Stomach (tissue), 4 donors: ENCODE results near the gene ANKLE2.

Source experiments
- EP300 ChIP-seq: sonication (generic); formaldehyde crosslinking; IDR thresholded peaks from one replicate; pipeline ENCODE4 v1.6.1; 2017; ENCODE audit warnings: antibody characterized with exemption
- POLR2A ChIP-seq, 4 donors: fragments of 450-650 bp; IDR thresholded peaks; one replicate each; pipeline ENCODE4 v1.6.1; 2016; ENCODE audit warnings: antibody characterized with exemption in 4 of 4, control low read depth in 2 of 4, mild to moderate bottlenecking in 1 of 4, moderate library complexity in 1 of 4
- POLR2AphosphoS5 ChIP-seq, 3 donors: sonication (generic); formaldehyde crosslinking; IDR thresholded peaks; one replicate each; pipeline ENCODE4 v1.6.1; 2016; ENCODE audit warnings: antibody characterized with exemption in 3 of 3
- TF ChIP-seq, protein P1 (sequence below), 7 experiments: fragments of 450-650 bp in 4 of 7; fragments of 200-600 bp in 3 of 7; sonication (generic) in 3 of 7; IDR thresholded peaks; one replicate each; pipeline ENCODE4 v1.5.1; 2016 to 2019; ENCODE audit warnings: antibody characterized with exemption in 7 of 7, control low read depth in 2 of 7, mild to moderate bottlenecking in 1 of 7

DNA sequence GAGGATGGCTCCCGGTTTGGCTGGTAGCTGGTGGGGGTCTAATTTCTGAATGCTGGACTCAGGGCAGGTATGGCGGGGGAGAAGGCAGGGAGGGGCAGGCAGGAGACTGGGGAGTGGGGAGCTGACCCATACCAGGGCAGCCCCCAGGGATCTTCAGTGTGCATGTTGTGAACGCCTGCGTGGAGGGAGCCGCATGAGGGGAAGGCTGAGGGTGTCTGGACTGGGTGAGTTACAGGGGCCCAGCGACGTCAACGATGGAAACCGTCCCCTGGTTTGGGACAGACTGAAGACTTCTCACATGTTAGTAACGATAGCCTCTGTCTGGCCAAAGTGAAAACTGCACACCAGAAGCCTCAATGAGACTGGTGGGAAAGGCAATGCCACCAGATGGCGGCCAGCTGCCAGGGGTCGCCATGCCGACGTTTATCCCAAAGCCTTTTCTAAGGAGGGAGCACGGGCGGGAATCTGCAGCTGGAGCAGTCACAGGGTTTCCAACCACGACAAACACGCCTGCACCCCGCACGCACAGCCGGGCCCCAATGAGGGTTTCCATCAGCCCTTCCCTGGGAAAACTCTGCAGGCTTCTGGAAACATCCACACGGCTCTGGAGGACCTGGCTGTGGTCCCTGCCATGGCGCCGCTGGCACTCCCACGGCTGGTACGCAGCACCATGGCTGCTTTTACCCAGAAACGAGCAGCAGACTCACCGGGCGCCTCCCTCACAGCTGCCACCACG, 37.0 kb downstream of the ANKLE2 start:
- TF ChIP-seq, protein P1, sequence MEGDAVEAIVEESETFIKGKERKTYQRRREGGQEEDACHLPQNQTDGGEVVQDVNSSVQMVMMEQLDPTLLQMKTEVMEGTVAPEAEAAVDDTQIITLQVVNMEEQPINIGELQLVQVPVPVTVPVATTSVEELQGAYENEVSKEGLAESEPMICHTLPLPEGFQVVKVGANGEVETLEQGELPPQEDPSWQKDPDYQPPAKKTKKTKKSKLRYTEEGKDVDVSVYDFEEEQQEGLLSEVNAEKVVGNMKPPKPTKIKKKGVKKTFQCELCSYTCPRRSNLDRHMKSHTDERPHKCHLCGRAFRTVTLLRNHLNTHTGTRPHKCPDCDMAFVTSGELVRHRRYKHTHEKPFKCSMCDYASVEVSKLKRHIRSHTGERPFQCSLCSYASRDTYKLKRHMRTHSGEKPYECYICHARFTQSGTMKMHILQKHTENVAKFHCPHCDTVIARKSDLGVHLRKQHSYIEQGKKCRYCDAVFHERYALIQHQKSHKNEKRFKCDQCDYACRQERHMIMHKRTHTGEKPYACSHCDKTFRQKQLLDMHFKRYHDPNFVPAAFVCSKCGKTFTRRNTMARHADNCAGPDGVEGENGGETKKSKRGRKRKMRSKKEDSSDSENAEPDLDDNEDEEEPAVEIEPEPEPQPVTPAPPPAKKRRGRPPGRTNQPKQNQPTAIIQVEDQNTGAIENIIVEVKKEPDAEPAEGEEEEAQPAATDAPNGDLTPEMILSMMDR (IDR thresholded peaks at IDR 0.05), result no peak
- TF ChIP-seq POLR2AphosphoS5 (IDR thresholded peaks at IDR 0.05) (no peak), POLR2A (IDR thresholded peaks at IDR 0.05) (no peak), EP300 (no peak)
